ENCODE measurements around the gene ITGB1. TPM values are rescaled to one million over a fixed set of nuclear protein-coding genes. Genes with fewer than 3 reads are reported as not detected.

The ITGB1 gene
- total and polyA plus RNA-seq, 2 experiments from 2014 or later = 317 to 439 TPM

- TF ChIP-seq, protein P1, sequence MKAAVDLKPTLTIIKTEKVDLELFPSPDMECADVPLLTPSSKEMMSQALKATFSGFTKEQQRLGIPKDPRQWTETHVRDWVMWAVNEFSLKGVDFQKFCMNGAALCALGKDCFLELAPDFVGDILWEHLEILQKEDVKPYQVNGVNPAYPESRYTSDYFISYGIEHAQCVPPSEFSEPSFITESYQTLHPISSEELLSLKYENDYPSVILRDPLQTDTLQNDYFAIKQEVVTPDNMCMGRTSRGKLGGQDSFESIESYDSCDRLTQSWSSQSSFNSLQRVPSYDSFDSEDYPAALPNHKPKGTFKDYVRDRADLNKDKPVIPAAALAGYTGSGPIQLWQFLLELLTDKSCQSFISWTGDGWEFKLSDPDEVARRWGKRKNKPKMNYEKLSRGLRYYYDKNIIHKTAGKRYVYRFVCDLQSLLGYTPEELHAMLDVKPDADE (IDR thresholded peaks at IDR 0.05) = no peak
- TF ChIP-seq CREB1 (CRISPR knock-in tag; IDR thresholded peaks at IDR 0.05; ENCODE audit: low read depth) (no peak), JUNB (IDR thresholded peaks at IDR 0.05; ENCODE audit: unreplicated experiment) (no peak), EZH2 (IDR thresholded peaks at IDR 0.05; ENCODE audit: low read depth, unreplicated experiment) (no peak), NANOG (IDR thresholded peaks at IDR 0.05; ENCODE audit: borderline replicate concordance) (no peak), EZH2phosphoT487 (IDR thresholded peaks at IDR 0.05; ENCODE audit: unreplicated experiment) (no peak), STAT1 (IDR thresholded peaks at IDR 0.05; ENCODE audit: unreplicated experiment) (no peak), REST (IDR thresholded peaks at IDR 0.05; ENCODE audit: unreplicated experiment) (no peak), POLR2AphosphoS5 (IDR thresholded peaks at IDR 0.05; ENCODE audit: low read depth) (no peak), ZNF331 (CRISPR knock-in tag; IDR thresholded peaks at IDR 0.05; ENCODE audit: low read depth) (no peak), ZNF114 (CRISPR knock-in tag; IDR thresholded peaks at IDR 0.05) (no peak)
Measured at GRCh38 chr10:32942081-32942480, 15.9 kb downstream of the ITGB1 start (continued).

GRCh38 chr10:32941357-32941756 is 16.7 kb downstream of the ITGB1 start:
- no peak for DNase-seq (ENCODE audit: low spot score)
- peaks cover 67% of the 10 kb centered on the region for H3K4me1 Mint-ChIP-seq
- Histone ChIP-seq H3K27ac (ENCODE audit: low read depth) (no peak overlapping the region), H3K36me3 (ENCODE audit: insufficient read depth) (no peaks in the 10 kb centered on the region), H3K4me3 (no peak overlapping the region; the same call in 1 of the 2 replicates), H3K4me2 (peak overlapping the region; percentile 44), H3K79me2 (replicated peaks; ENCODE audit: insufficient read depth) (peaks cover 100% of the 10 kb centered on the region), H3K4me1 (ENCODE audit: insufficient read depth) (peaks cover 71% of the 10 kb centered on the region), H3F3A (replicated peaks; ENCODE audit: low read depth) (no peaks in the 10 kb centered on the region; the same call in 1 of the 2 replicates), H4K20me1 (replicated peaks; ENCODE audit: insufficient read depth) (peaks cover 86% of the 10 kb centered on the region), H3K27me3 (ENCODE audit: insufficient read depth) (no peaks in the 10 kb centered on the region), H2AFZ (no peak overlapping the region), H3K9me2 (ENCODE audit: insufficient read depth) (no peaks in the 10 kb centered on the region)
- H3K4me3 Mint-ChIP-seq = no peak overlapping the region
- H3K27me3 Mint-ChIP-seq (ENCODE audit: insufficient read depth, low read depth, poor library complexity) = peaks cover 4% of the 10 kb centered on the region
- TF ChIP-seq EZH2phosphoT487 (IDR thresholded peaks at IDR 0.05; ENCODE audit: unreplicated experiment) = no peak
- TF ChIP-seq ZNF331 (CRISPR knock-in tag; IDR thresholded peaks at IDR 0.05; ENCODE audit: low read depth) = no peak
- TF ChIP-seq NANOG (IDR thresholded peaks at IDR 0.05; ENCODE audit: borderline replicate concordance) = no peak
- TF ChIP-seq, protein P1 (IDR thresholded peaks at IDR 0.05) = no peak
- no peak for TF ChIP-seq ZNF462 (CRISPR knock-in tag; IDR thresholded peaks at IDR 0.05)
- TF ChIP-seq CREB1 (CRISPR knock-in tag; IDR thresholded peaks at IDR 0.05; ENCODE audit: low read depth) = no peak
- TF ChIP-seq EZH2 (IDR thresholded peaks at IDR 0.05; ENCODE audit: low read depth, unreplicated experiment) = no peak
- no peak for TF ChIP-seq ZNF114 (CRISPR knock-in tag; IDR thresholded peaks at IDR 0.05)
- no peak for TF ChIP-seq STAT1 (IDR thresholded peaks at IDR 0.05; ENCODE audit: unreplicated experiment)
- TF ChIP-seq JUNB (IDR thresholded peaks at IDR 0.05; ENCODE audit: unreplicated experiment) = no peak
- no peak for TF ChIP-seq POLR2AphosphoS5 (IDR thresholded peaks at IDR 0.05; ENCODE audit: low read depth)
- no peak overlapping the region for H3K27ac Mint-ChIP-seq
- no peak for ATAC-seq
- no peaks in the 10 kb centered on the region for H3K36me3 Mint-ChIP-seq (ENCODE audit: low read depth)
- H3K9me3 Mint-ChIP-seq = no peaks in the 10 kb centered on the region
